Subcutaneous adipose tissue (tissue), 4 donors: Measurements from ENCODE around the gene APELA. TPM values are rescaled to one million over a fixed set of nuclear protein-coding genes. Genes with fewer than 3 reads are reported as not detected.

ENCODE experiments used
- CTCF ChIP-seq: fragments of 450-650 bp; IDR thresholded peaks from one replicate; pipeline ENCODE4 v1.5.1; 2016; ENCODE audit warnings: low read depth, mild to moderate bottlenecking, control low read depth, antibody characterized with exemption, moderate library complexity
- total RNA-seq, 4 donors: library from RNA; depleted of rRNA; stranded (reverse); fragments of >200 nt; gene quantifications; one replicate each; pipeline ENCODE4 v1.1.0, GENCODE V29; 2016

APELA gene
- total RNA-seq, 4 donors from 2014 or later, result not detected

GRCh38 chr4:164926301-164926700, 49.3 kb downstream of the APELA start:
- TF ChIP-seq CTCF, result no peak

- TF ChIP-seq CTCF, result no peak
Observed at GRCh38 chr4:164930647-164931046, 53.7 kb downstream of the APELA start.

DNA sequence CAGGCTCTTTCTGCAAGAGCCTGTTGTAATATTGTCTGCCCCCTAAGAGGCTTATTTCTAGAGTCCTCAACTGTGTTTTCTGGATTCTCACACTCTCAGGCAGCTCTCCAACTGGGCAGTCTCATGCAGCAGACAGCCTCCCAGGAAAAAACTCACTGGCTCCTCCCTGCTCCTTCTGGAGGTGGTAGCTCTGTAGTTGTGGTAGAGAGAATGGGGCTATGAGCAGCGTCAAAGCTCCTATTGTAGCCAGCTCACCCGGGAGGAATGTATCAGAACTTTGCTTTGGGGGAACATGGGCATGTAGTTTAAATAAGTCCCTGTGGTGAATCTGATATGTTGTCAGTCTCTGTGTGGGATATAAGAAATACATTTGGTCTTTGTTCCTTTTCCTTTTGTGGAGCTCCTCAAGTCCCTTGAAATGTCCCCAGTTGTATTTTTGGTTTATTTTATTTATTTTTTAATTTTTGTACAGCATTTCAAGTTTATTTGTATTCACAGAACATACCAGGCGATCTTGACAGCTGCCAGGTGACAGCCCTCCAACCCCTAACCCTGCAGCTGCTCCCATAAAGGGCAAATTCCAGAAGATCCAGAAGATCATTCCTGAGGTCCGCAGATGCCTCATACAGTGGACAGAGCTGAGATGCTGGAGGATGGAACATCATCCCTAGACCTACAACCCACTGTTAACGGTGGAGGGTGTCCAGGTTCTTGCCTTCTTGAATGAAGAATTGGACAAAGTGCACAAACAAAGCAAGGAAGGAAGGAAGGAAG, 54.8 kb downstream of the APELA start:
- TF ChIP-seq CTCF, result no peak

DNA sequence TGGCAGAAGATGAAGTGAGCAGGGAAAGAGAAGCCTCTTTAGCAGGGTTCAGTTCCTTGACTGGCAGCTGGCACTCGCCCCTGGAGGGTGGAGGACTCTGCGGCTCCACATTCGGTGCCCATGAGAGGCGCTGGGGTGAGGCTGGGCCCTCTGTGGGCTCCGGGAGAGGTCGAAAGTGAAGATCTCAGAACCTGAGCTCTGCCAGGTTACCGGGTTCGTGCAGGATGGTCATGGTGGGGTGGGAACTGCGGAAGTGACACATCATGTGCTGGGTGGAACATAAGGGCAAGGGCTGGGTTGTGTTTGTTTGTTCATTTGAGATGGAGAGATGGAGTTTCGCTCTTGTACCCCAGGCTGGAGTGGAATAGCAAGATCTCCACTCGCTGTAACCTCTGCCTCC, 56.3 kb downstream of the APELA start:
- TF ChIP-seq CTCF, result no peak

DNA sequence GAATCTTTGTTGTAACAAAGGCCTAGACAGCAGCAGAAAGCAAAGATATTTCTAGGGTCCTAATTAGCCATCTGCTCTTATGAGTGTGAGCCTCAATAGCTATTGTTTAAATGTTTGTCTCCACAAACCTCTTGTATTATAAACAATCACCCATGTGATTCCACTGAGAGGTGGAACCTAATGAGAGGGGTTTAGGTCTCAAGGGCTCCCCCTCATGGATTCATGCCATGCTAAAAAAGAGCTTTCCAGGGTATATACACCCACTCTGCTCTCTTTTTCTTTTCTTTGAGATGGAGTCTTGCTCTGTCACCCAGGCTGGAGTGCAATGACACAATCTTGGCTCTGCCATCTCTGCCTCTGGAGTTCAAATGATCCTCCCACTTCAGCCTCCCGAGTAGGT, 58.4 kb downstream of the APELA start:
- TF ChIP-seq CTCF, result no peak

- TF ChIP-seq CTCF, result no peak
Observed at GRCh38 chr4:164937576-164938270, 60.7 kb downstream of the APELA start.

DNA sequence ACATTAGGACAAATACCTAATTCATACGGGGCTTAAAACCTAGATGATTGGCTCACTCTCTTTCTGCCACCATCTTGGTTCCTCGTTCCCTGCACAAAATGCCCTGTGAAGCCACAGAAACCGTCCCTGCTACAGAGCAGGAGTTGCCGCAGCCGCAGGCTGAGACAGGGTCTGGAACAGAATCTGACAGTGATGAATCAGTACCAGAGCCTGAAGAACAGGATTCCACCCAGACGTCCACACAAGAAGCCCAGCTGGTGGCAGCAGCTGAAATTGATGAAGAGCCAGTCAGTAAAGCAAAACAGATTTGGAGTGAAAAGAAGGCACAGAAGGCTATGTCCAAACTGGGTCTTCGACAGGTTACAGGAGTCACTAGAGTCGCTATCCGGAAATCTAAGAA, 66.2 kb downstream of the APELA start:
- TF ChIP-seq CTCF, result no peak
